Measurements from ENCODE around the gene AP1G2. TPM values are rescaled to one million over a fixed set of nuclear protein-coding genes. Genes with fewer than 3 reads are reported as not detected.

The AP1G2 gene
- total and polyA plus RNA-seq, 2 donors = 55.0 to 313 TPM

DNA sequence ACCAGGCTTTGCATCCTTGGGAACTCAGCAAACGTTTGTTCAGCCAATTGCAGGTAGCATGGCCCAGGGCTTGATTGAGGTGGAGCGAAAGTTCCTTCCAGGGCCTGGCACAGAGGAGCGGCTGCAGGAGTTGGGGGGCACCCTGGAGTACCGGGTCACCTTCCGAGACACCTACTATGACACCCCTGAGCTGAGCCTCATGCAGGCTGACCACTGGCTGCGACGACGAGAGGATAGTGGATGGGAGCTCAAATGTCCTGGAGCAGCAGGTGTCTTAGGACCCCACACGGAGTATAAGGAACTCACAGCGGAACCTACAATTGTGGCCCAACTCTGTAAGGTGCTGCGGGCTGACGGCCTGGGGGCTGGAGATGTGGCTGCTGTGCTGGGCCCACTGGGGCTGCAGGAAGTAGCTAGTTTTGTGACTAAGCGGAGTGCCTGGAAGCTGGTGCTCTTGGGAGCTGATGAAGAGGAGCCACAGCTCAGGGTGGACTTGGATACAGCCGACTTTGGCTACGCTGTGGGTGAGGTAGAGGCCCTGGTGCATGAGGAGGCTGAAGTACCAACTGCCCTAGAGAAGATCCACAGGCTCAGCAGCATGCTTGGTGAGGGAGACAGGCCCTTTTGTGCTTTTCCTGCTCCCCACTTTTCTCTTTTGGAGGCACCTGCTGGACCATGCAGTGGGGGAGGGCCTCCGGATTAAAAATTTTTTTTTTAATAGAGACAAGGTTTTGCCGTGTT, 10.7 kb downstream of the AP1G2 start:
- DNase-seq (ENCODE audit: low read depth in 6 of 9, low spot score in 9 of 9) = no peak
- Histone ChIP-seq H3K4me3 (ENCODE audit: low read length in 2 of 2) (peak overlapping the region; percentile 86 to 95), H3K4me1 (ENCODE audit: control insufficient read depth in 2 of 2, insufficient read depth in 2 of 2, low read length in 2 of 2) (peaks cover 8 to 14% of the 10 kb centered on the region in 2 donors), H3K36me3 (ENCODE audit: control insufficient read depth in 2 of 2, insufficient read depth in 2 of 2, low read length in 1 of 2) (peaks cover 31 to 40% of the 10 kb centered on the region in 2 donors), H3K27ac (ENCODE audit: low read depth in 1 of 2, low read length in 1 of 2) (peak overlapping the region; percentile 55 to 93), H3K9me3 (ENCODE audit: control insufficient read depth in 2 of 2, insufficient read depth in 1 of 2, low read length in 1 of 2) (no peaks in the 10 kb centered on the region), H3K27me3 (ENCODE audit: control insufficient read depth in 2 of 2, insufficient read depth in 1 of 2, low read length in 1 of 2) (no peaks in the 10 kb centered on the region)
- WGBS = 70% methylated on average over 17 of the region's 17 CpGs

DNA sequence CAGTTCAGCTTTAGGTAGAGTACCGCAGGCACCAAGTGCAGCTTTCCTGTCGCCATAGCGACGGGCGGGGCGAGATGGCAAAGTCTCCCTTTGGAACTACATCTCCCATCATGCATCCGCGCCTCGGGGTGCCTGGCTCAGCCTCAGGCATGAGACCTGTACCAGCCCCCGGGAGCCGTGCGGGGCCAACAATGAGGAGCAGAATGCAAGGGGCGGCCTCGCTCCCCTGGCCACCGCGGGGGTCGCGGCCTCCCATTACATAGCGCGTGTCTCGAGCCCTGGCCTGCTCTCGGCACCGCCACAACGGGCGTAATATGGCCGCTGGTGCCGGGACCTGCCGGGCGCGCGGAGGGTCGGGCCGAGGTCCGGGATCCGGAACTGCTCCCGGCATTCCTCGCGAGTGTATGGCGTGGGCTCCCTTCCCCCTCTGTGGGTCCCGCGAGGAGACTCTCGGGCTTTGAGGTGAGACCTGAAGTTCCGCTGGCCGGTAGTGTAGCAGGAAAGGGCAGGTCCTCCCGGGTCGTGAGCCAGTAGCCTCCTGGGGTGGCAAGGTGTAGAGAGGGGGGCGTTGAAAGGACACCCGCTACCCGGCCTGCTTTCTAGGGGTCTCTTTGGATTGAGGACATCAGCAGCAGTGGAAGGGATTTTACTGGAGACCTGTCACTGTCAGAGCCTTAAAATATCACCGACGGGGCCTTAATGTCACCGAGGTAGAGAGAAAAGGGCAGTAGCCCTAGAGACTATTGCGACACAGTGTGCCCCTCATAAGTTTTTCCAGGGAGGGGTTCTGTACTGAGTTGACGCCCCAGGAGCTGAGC, 11.5 kb downstream of the AP1G2 start, which contains the start of gene THTPA:
THTPA (plus strand) TSS at position 390 of the 818 bp plus-strand sequence. CDS start 487 bp downstream, outside the sequence.
- H3K36me3 ChIP-seq (ENCODE audit: control insufficient read depth in 2 of 2, insufficient read depth in 2 of 2, low read length in 1 of 2) = peaks cover 24 to 32% of the 10 kb centered on the region in 2 donors
- peak; percentile 85 to 97 (median 92) for DNase-seq (ENCODE audit: low read depth in 6 of 9, low spot score in 9 of 9)
- no peaks in the 10 kb centered on the region for H3K9me3 ChIP-seq (ENCODE audit: control insufficient read depth in 2 of 2, insufficient read depth in 1 of 2, low read length in 1 of 2)
- H3K27me3 ChIP-seq (ENCODE audit: control insufficient read depth in 2 of 2, insufficient read depth in 1 of 2, low read length in 1 of 2) = peaks cover 0 to 6% of the 10 kb centered on the region in 2 donors
- peaks cover 9 to 17% of the 10 kb centered on the region in 2 donors for H3K4me1 ChIP-seq (ENCODE audit: control insufficient read depth in 2 of 2, insufficient read depth in 2 of 2, low read length in 2 of 2)
- WGBS = under 1% methylated on average over 54 of the region's 54 CpGs
- peak within 1 kb of the TSS; percentile 55 to 93 for H3K27ac ChIP-seq (ENCODE audit: low read depth in 1 of 2, low read length in 1 of 2)
- peak within 1 kb of the TSS; percentile 86 to 95 for H3K4me3 ChIP-seq (ENCODE audit: low read length in 2 of 2)

DNA sequence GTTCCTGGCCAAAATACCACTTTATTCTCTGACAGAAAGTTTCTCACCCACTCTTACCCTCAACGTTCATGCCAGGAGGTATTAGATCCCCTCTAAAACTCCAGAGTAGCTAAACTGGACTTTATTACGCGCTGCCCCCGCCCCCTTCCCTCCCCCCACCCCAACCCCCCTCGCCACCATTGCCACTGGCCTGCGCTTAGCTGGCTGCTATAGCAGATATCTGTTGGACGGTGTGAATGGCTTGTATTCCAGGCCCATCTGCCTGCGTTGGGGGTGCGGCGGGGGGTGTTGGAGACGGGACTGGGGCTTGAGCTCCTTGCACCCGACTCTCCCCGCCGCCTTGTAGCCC, 12.1 kb downstream of the AP1G2 start:
- Histone ChIP-seq H3K27me3 (ENCODE audit: control insufficient read depth in 2 of 2, insufficient read depth in 1 of 2, low read length in 1 of 2) (peaks cover 3 to 12% of the 10 kb centered on the region in 2 donors), H3K4me3 (ENCODE audit: low read length in 2 of 2) (peak overlapping the region; percentile 86 to 95), H3K36me3 (ENCODE audit: control insufficient read depth in 2 of 2, insufficient read depth in 2 of 2, low read length in 1 of 2) (peaks cover 22 to 28% of the 10 kb centered on the region in 2 donors), H3K4me1 (ENCODE audit: control insufficient read depth in 2 of 2, insufficient read depth in 2 of 2, low read length in 2 of 2) (peaks cover 9 to 23% of the 10 kb centered on the region in 2 donors), H3K27ac (ENCODE audit: low read depth in 1 of 2, low read length in 1 of 2) (no peak overlapping the region), H3K9me3 (ENCODE audit: control insufficient read depth in 2 of 2, insufficient read depth in 1 of 2, low read length in 1 of 2) (no peaks in the 10 kb centered on the region)
- WGBS = 7% methylated on average over 14 of the region's 14 CpGs
- no peak for DNase-seq (ENCODE audit: low read depth in 6 of 9, low spot score in 9 of 9)

- H3K27ac ChIP-seq (ENCODE audit: low read depth in 1 of 2, low read length in 1 of 2) = no peak within 1 kb of the TSS
- WGBS = under 1% methylated on average over 49 of the region's 49 CpGs
- H3K9me3 ChIP-seq (ENCODE audit: control insufficient read depth in 2 of 2, insufficient read depth in 1 of 2, low read length in 1 of 2) = no peaks in the 10 kb centered on the region
- peaks cover 14 to 46% of the 10 kb centered on the region in 2 donors for H3K27me3 ChIP-seq (ENCODE audit: control insufficient read depth in 2 of 2, insufficient read depth in 1 of 2, low read length in 1 of 2)
- peak within 1 kb of the TSS; percentile 58 to 62 for H3K4me3 ChIP-seq (ENCODE audit: low read length in 2 of 2)
- no peaks in the 10 kb centered on the region for H3K36me3 ChIP-seq (ENCODE audit: control insufficient read depth in 2 of 2, insufficient read depth in 2 of 2, low read length in 1 of 2)
- H3K4me1 ChIP-seq (ENCODE audit: control insufficient read depth in 2 of 2, insufficient read depth in 2 of 2, low read length in 2 of 2) = peaks cover 3 to 18% of the 10 kb centered on the region in 2 donors
- peak in 6 of 9 donors; percentile 33 to 73 (median 56) for DNase-seq (ENCODE audit: low read depth in 6 of 9, low spot score in 9 of 9)
These were observed 16.1 kb downstream of the AP1G2 start, which contains the start of gene ZFHX2 for GRCh38 chr14:23551266-23552028. ZFHX2 (minus strand) TSS chr14:23551765; CDS start chr14:23535325, 16,440 bp downstream.

DNA sequence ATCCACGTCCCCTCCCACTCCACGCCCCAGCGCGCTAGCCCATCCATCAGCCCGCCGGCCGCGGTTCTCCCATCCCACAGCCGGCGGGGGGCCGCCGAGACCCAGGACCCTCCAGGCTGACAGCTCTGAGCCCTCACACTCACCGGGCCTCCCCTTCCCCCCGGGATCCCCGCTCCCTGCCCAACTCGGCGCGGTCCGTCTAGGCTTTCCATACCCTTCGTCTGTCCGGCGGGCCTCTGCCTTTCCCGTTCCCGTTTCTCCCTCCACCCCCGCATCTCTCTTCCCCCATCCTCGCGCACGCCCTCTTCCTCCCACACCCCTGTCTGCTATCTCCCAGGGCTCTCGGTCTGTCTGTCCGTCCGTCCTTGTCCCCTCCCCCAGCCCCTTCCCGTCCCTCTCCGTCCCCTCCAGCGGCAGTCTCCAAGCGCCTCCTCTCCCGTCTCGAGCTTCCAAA, 16.8 kb downstream of the AP1G2 start:
- no peak for DNase-seq (ENCODE audit: low read depth in 6 of 9, low spot score in 9 of 9)
- no peak overlapping the region for H3K27ac ChIP-seq (ENCODE audit: low read depth in 1 of 2, low read length in 1 of 2)

GRCh38 chr14:23550131-23550811, 17.3 kb downstream of the AP1G2 start:
- Histone ChIP-seq H3K27me3 (ENCODE audit: control insufficient read depth in 2 of 2, insufficient read depth in 1 of 2, low read length in 1 of 2) (peaks cover 14 to 46% of the 10 kb centered on the region in 2 donors), H3K4me1 (ENCODE audit: control insufficient read depth in 2 of 2, insufficient read depth in 2 of 2, low read length in 2 of 2) (peaks cover 2 to 13% of the 10 kb centered on the region in 2 donors), H3K27ac (ENCODE audit: low read depth in 1 of 2, low read length in 1 of 2) (no peak overlapping the region), H3K9me3 (ENCODE audit: control insufficient read depth in 2 of 2, insufficient read depth in 1 of 2, low read length in 1 of 2) (no peaks in the 10 kb centered on the region), H3K4me3 (ENCODE audit: low read length in 2 of 2) (peak overlapping the region; percentile 58 to 62), H3K36me3 (ENCODE audit: control insufficient read depth in 2 of 2, insufficient read depth in 2 of 2, low read length in 1 of 2) (no peaks in the 10 kb centered on the region)
- 70% methylated on average over 12 of the region's 12 CpGs for WGBS
- DNase-seq (ENCODE audit: low read depth in 6 of 9, low spot score in 9 of 9) = no peak

More for the DNA sequence above, 16.8 kb downstream of the AP1G2 start:
- Histone ChIP-seq H3K36me3 (ENCODE audit: control insufficient read depth in 2 of 2, insufficient read depth in 2 of 2, low read length in 1 of 2) (no peaks in the 10 kb centered on the region), H3K27me3 (ENCODE audit: control insufficient read depth in 2 of 2, insufficient read depth in 1 of 2, low read length in 1 of 2) (peaks cover 14 to 46% of the 10 kb centered on the region in 2 donors), H3K4me3 (ENCODE audit: low read length in 2 of 2) (peak overlapping the region; percentile 58 to 62), H3K9me3 (ENCODE audit: control insufficient read depth in 2 of 2, insufficient read depth in 1 of 2, low read length in 1 of 2) (no peaks in the 10 kb centered on the region), H3K4me1 (ENCODE audit: control insufficient read depth in 2 of 2, insufficient read depth in 2 of 2, low read length in 2 of 2) (peaks cover 2 to 15% of the 10 kb centered on the region in 2 donors)
- WGBS = 4% methylated on average over 37 of the region's 37 CpGs

- H3K4me3 ChIP-seq (ENCODE audit: low read length in 2 of 2) = no peak overlapping the region
- WGBS = 91% methylated on average over 18 of the region's 18 CpGs
- no peak overlapping the region for H3K27ac ChIP-seq (ENCODE audit: low read depth in 1 of 2, low read length in 1 of 2)
- no peaks in the 10 kb centered on the region for H3K36me3 ChIP-seq (ENCODE audit: control insufficient read depth in 2 of 2, insufficient read depth in 2 of 2, low read length in 1 of 2)
- no peaks in the 10 kb centered on the region for H3K9me3 ChIP-seq (ENCODE audit: control insufficient read depth in 2 of 2, insufficient read depth in 1 of 2, low read length in 1 of 2)
- H3K4me1 ChIP-seq (ENCODE audit: control insufficient read depth in 2 of 2, insufficient read depth in 2 of 2, low read length in 2 of 2) = peaks cover 2 to 13% of the 10 kb centered on the region in 2 donors
- DNase-seq (ENCODE audit: low read depth in 6 of 9, low spot score in 9 of 9) = no peak
- H3K27me3 ChIP-seq (ENCODE audit: control insufficient read depth in 2 of 2, insufficient read depth in 1 of 2, low read length in 1 of 2) = peaks cover 14 to 46% of the 10 kb centered on the region in 2 donors
These were observed 19.0 kb downstream of the AP1G2 start for GRCh38 chr14:23548351-23549318.
